ENCODE data around the gene TAS2R60.

- no peak for TF ChIP-seq CTCF (IDR thresholded peaks at IDR 0.05)
- TF ChIP-seq ZBTB33 (IDR thresholded peaks at IDR 0.05; ENCODE audit: borderline replicate concordance, low read depth): no peak
- TF ChIP-seq POLR2AphosphoS5 (IDR thresholded peaks at IDR 0.05; ENCODE audit: low read depth, low read length): no peak
Measured at GRCh38 chr7:143396625-143397556, 46.4 kb upstream of the TAS2R60 start.
